ENCODE measurements around the gene TSSC4. TPM values are rescaled to one million over a fixed set of nuclear protein-coding genes. Genes with fewer than 3 reads are reported as not detected.

The TSSC4 gene
- total RNA-seq, 1 experiment from 2014 or later, result 35.6 TPM

DNA sequence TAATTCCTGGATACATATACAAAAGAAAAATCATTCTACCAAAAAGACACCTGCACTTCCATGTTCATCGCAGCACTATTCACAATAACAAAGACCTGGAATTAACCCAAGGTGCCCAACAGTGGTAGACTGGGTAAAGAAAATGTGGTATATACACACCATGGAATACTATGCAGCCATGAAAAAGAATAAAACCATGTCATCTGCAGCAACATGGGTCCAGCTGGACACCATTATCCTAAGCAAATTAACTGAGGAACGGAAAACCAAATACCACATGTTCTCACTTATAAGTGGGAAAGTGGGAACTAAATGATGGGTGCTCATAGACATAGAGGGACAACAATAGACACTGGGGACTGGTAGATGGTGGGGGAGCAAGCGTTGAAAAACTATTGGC is 39.3 kb downstream of the TSSC4 start:
- no peak overlapping the region for H3K4me3 ChIP-seq
- POLR2A ChIA-PET (ENCODE audit: unreplicated experiment), result no interaction called here
- peaks cover 37% of the 10 kb centered on the region for H3K27me3 ChIP-seq (ENCODE audit: insufficient read depth, low read depth)
- no TSS peak for BruUV-seq (replicated peaks)
- no peak overlapping the region for H3K4me2 ChIP-seq
- no peaks in the 10 kb centered on the region for H3K9me2 ChIP-seq (ENCODE audit: insufficient read depth)
- no peaks in the 10 kb centered on the region for H4K20me1 ChIP-seq (ENCODE audit: insufficient read depth)
- H3K27ac ChIP-seq, result no peak overlapping the region
- H3K36me3 ChIP-seq (ENCODE audit: low read depth), result no peaks in the 10 kb centered on the region
- intact Hi-C loops (cut with micrococcal nuclease; ENCODE audit: unreplicated experiment), result no loop called here
- no peaks in the 10 kb centered on the region for H3K79me2 ChIP-seq (ENCODE audit: low read depth)
- H3F3A ChIP-seq (ENCODE audit: insufficient read depth, low read depth), result no peaks in the 10 kb centered on the region
- no peak for DNase-seq
- H2AFZ ChIP-seq, result no peak overlapping the region
- TF ChIP-seq EZH2 (IDR thresholded peaks at IDR 0.05; ENCODE audit: low read depth) (no peak), CTCF (conservative IDR thresholded peaks at IDR 0.05) (no peak)
- CTCF ChIA-PET, result no interaction called here
- H3K9me3 ChIP-seq (ENCODE audit: insufficient read depth, low read depth), result no peaks in the 10 kb centered on the region
- no peaks in the 10 kb centered on the region for H3K4me1 ChIP-seq (replicated peaks; ENCODE audit: insufficient read depth)

DNA sequence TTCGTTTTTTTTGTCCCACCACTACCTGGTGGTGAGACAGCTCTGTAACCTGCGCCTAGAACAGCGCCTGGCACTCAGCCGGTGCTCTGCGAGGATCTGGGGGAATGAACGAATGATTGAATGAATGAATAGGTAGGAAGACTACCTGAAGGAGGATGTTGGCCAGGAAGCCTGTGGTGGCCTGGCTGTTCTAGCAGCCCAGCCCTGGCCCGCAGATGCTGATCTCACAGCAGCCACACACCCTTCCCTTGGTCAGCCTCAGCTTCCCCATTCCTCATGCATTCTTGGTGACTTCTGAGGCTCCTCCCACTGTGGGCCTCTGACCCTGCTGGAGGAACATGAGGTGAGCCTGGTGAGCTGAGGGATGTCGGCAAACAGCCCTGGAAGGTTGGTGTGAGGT is 40.1 kb downstream of the TSSC4 start:
- H3K4me3 ChIP-seq, result no peak overlapping the region
- intact Hi-C loops (cut with micrococcal nuclease; ENCODE audit: unreplicated experiment), result no loop called here
- CTCF ChIA-PET, result no interaction called here
- no peak overlapping the region for H2AFZ ChIP-seq
- no peak for TF ChIP-seq CTCF (conservative IDR thresholded peaks at IDR 0.05)
- no peak for TF ChIP-seq EZH2 (IDR thresholded peaks at IDR 0.05; ENCODE audit: low read depth)
- no peak overlapping the region for H3K27ac ChIP-seq
- H3K9me3 ChIP-seq (ENCODE audit: insufficient read depth, low read depth), result no peaks in the 10 kb centered on the region
- no peaks in the 10 kb centered on the region for H3K79me2 ChIP-seq (ENCODE audit: low read depth)
- H3K4me1 ChIP-seq (replicated peaks; ENCODE audit: insufficient read depth), result no peaks in the 10 kb centered on the region
- no peaks in the 10 kb centered on the region for H3K9me2 ChIP-seq (ENCODE audit: insufficient read depth)
- peaks cover 34% of the 10 kb centered on the region for H3K27me3 ChIP-seq (ENCODE audit: insufficient read depth, low read depth)
- H4K20me1 ChIP-seq (ENCODE audit: insufficient read depth), result no peaks in the 10 kb centered on the region
- H3K4me2 ChIP-seq, result no peak overlapping the region
- no peaks in the 10 kb centered on the region for H3K36me3 ChIP-seq (ENCODE audit: low read depth)
- POLR2A ChIA-PET (ENCODE audit: unreplicated experiment), result no interaction called here
- H3F3A ChIP-seq (ENCODE audit: insufficient read depth, low read depth), result no peaks in the 10 kb centered on the region
- no TSS peak for BruUV-seq (replicated peaks)
- DNase-seq, result no peak

DNA sequence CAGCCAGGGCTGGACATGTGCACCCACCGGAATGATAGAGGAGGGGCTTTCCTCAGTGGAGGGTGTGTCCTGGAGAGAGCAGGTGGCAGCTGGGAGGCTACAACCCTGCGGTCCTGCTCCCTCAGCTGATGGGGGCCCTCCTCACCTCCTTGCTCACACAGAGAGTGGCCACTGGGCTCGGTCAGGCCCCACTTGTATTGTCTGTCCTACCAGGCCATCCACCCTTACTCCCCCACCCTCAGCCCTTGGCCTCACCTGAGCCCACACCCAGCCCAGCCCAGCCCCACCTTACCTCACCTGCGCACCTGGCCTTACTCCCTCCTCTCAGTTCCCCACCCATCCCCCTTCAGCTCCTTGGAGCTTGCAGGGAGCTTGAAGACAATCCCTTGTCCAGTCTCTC is 40.6 kb downstream of the TSSC4 start:
- no peaks in the 10 kb centered on the region for H3K9me2 ChIP-seq (ENCODE audit: insufficient read depth)
- intact Hi-C loops (cut with micrococcal nuclease; ENCODE audit: unreplicated experiment), result no loop called here
- peaks cover 32% of the 10 kb centered on the region for H3K27me3 ChIP-seq (ENCODE audit: insufficient read depth, low read depth)
- ChIA-PET CTCF (no interaction called here), POLR2A (ENCODE audit: unreplicated experiment) (no interaction called here)
- no peak overlapping the region for H3K4me2 ChIP-seq
- H2AFZ ChIP-seq, result no peak overlapping the region
- no peak for DNase-seq
- TF ChIP-seq EZH2 (IDR thresholded peaks at IDR 0.05; ENCODE audit: low read depth) (no peak), CTCF (conservative IDR thresholded peaks at IDR 0.05) (no peak)
- H3F3A ChIP-seq (ENCODE audit: insufficient read depth, low read depth), result no peaks in the 10 kb centered on the region
- no TSS peak for BruUV-seq (replicated peaks)
- H3K36me3 ChIP-seq (ENCODE audit: low read depth), result no peaks in the 10 kb centered on the region
- no peaks in the 10 kb centered on the region for H3K4me1 ChIP-seq (replicated peaks; ENCODE audit: insufficient read depth)
- no peaks in the 10 kb centered on the region for H3K9me3 ChIP-seq (ENCODE audit: insufficient read depth, low read depth)
- no peak overlapping the region for H3K4me3 ChIP-seq
- H3K79me2 ChIP-seq (ENCODE audit: low read depth), result no peaks in the 10 kb centered on the region
- no peak overlapping the region for H3K27ac ChIP-seq
- H4K20me1 ChIP-seq (ENCODE audit: insufficient read depth), result no peaks in the 10 kb centered on the region

Data from PC-9 (cell line).